ENCODE results near the gene CBR1.
A peak's percentile ranks its signal among the peaks of the same experiment; 100 is the strongest.
"Not testable (repeated sequence)": the region's sequence is repeated elsewhere in the genome, so short reads cannot be mapped to it uniquely, and the experiment has no call there.

Gene CBR1

DNA sequence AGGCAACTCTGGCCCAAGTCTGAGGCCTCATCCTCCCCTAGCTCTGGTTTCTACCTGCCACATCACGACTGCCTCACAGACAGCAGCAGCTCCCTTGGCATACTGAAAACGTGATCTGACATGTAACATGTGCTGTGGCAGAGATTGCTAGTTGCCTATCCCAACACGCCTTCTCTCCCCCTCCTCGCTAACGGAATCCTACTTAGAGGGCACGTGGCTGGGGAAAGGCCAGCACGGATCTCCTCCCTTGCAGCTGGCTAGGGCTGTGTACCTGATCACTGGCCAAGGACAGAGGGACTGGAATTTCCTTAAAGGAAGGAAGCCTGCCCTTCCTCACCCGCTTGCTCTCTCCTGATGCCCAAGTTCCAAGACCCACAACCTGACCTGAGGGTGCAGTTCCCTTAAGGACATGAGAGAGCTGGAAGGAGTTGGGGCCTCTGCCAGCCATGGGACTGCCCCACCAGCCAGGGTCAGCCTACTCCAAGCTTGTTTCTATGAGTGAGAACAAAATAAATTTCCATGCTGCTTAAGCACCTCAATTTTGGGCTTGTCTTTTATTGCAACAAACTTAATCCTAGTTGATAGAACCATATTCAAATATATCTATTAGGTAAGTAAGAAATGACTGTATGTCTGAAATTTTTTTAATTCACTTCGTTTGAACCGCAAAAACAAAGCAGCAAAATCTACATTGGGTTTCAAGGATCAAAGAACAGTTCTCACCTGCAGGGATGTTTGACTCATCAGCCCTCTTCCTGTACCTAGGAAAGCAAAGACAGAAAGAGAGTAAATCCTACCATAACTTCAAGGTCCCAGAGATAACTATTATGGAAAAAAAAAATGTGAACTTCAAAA, 16.7 kb upstream of the CBR1 start:
- DNase-seq = no peak

DNA sequence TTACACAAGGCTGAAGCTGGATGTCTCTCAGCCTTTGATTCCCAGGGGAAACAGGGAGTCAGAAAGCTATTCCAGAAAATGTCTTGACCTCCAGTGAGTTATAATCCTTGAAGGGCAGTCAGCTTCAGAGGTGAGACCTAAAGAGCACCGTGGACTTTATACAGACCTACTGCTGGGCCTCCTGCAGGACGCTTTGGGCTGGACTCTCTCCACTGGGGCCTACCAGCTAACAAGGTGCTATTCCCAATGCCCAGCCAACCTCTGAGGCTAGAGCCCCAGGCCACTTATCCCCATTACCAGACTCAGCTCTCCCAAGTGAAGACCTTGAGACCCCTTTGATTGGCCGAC, 16.1 kb upstream of the CBR1 start:
- no peak for DNase-seq

- no peak for DNase-seq
These were observed 14.3 kb upstream of the CBR1 start for GRCh38 chr21:36055551-36055950.

GRCh38 chr21:36059823-36060158, 10.0 kb upstream of the CBR1 start:
- no peak for DNase-seq

DNA sequence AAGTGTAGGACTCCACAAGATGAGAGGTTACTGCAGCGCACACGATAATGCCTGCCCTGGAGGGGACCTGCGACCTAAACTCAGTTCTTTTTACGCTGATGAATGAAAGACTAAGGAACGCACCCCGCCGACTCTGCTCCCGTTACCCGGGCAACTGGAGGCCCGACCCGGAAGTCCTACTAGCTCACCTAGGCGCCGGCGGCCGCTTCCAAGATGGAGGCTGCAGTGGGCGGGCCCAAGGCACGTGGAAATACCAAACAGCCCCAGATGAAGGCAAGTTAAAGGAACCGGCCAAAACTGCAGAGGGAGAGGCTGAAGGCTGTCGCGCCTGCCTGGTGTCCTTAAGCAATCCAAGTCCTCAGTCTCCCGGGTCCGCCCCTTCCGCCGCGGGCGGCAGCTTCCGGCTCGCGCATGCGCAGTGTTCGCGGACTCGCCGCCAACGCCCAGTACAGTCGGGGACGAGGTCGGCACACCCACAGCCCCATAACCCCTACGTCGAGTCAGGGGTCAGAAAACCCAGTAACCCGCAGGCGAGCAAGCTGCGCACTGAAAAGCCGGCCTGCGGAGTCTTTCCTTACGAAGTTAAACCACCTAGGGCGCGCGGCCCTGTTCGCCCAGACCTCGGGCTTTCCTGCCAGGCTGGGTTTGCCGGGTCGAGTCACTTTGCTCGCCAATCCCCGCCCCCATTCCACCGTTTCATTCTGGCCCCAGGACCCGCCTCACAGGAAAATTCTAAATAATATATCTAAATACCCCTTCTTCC, 9.5 kb upstream of the CBR1 start, which contains the start of gene SETD4:
Gene SETD4, minus strand, starts transcription at position 368 of the 763 bp plus-strand sequence. CDS start 1,638 bp downstream, outside the sequence.
- DNase-seq = peak; percentile 89

DNA sequence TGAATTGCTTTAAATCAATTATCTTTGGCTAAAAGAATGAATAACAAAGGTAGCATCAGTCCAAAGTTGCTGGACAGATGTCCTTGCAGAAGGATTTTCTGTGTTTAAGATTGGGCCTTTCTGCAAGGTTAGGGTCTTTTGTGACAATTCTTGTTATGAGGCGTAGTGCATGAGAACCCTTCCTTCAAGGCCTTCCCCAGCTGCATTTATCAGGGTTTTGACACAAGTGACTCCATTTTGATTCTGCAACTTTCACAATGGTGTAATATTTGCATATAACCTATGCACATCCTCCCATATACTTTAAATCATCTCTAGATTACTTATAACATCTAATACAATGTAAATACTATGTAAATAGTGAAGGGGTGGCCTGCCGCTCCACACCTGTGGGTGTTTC, 8.4 kb upstream of the CBR1 start:
- no peak for DNase-seq

DNA sequence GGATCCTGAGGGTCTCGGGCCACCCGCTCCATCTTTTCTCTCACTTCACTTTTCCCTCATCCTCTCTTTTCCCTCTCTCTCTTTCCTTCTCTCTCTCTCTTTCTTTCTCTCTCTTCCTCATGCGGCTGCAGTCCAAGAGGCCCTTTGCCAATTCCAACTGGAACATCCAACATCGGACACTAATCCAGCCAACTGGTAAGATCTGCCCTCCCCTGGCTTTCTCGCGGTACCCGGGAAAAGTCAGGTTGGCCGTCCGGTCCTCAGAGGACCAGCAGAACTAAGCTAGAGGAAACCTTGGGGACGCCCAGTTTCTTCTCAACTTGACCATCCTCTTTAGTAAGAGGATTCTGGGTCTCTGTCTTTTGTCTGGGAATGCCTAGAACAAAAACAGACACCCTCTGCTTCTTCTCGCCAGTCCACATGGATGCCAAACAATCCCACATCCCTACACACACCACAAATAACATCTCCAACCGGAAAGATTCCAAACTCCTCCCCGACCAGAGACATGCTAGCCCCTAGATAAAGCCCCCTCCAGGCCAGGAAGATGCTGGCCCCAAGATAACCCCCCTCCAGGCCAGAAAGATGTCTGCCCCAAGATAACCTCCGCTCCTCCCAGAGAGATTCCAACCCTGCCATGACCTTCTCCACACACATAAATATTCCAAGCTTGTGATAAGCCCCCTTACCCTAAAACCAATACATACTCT, 6.3 kb upstream of the CBR1 start:
- no peak for DNase-seq

GRCh38 chr21:36064085-36064460, 5.8 kb upstream of the CBR1 start:
- no peak for DNase-seq

- DNase-seq = no peak
These were observed 4.3 kb upstream of the CBR1 start for GRCh38 chr21:36065497-36066036.

- DNase-seq = no peak
These were observed 951 bp upstream of the CBR1 start for GRCh38 chr21:36068748-36069398.

- DNase-seq = no peak
These were observed 1.2 kb downstream of the CBR1 start for GRCh38 chr21:36070999-36071398.

DNA sequence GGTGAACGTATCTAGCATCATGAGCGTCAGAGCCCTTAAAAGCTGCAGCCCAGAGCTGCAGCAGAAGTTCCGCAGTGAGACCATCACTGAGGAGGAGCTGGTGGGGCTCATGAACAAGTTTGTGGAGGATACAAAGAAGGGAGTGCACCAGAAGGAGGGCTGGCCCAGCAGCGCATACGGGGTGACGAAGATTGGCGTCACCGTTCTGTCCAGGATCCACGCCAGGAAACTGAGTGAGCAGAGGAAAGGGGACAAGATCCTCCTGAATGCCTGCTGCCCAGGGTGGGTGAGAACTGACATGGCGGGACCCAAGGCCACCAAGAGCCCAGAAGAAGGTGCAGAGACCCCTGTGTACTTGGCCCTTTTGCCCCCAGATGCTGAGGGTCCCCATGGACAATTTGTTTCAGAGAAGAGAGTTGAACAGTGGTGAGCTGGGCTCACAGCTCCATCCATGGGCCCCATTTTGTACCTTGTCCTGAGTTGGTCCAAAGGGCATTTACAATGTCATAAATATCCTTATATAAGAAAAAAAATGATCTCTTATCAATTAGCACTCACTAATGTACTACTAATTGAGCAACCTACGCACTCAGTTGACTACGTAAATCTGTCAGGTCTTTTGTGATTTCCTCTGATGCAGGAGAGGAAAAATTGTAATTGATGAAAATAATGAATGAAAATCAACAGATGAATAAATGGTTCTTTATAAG, 2.8 kb downstream of the CBR1 start:
- DNase-seq = no peak

GRCh38 chr21:36073181-36073580, 3.4 kb downstream of the CBR1 start:
- DNase-seq = no peak

GRCh38 chr21:36073911-36074310, 4.1 kb downstream of the CBR1 start:
- DNase-seq = not testable (repeated sequence)

GRCh38 chr21:36075171-36075570, 5.3 kb downstream of the CBR1 start:
- no peak for DNase-seq

- DNase-seq = no peak
These were observed 6.1 kb downstream of the CBR1 start for GRCh38 chr21:36075953-36076352.

DNA sequence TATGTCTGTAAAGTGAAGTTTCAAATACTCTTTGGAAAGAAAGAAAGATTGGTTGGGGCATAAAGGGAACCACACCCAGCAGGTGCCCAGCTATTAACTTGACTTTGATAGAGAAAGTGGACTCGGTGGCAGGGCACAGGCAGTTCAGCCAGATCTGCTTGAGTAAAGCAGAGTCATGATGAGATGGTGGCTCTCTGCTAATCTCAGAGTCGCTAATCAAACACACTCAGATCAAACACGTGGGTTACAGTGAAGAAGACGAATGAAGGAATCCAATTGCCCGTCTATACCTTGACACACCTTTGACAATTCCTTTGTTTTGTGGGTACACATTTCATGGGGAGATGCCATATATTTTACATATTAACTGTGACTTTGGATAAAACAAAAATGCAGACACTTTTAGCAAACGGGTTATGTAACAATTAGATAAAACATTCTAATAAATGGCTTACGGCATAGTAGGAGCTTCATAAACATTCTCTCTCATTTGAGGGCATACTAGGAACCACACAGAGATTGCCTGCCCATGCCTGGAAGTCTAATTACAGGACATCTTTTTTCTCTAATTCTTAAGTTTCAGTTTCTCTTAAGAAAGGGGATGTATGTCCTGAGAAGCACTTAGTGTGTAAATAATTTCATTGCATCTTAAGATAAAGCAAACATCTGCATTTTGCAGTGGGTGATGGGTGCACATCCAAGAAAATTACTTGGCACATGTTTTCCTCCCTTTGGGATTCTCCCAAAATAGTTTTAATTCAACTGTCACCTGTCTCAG, 7.2 kb downstream of the CBR1 start:
- no peak for DNase-seq

- no peak for DNase-seq
These were observed 7.9 kb downstream of the CBR1 start for GRCh38 chr21:36077758-36078157.

DNA sequence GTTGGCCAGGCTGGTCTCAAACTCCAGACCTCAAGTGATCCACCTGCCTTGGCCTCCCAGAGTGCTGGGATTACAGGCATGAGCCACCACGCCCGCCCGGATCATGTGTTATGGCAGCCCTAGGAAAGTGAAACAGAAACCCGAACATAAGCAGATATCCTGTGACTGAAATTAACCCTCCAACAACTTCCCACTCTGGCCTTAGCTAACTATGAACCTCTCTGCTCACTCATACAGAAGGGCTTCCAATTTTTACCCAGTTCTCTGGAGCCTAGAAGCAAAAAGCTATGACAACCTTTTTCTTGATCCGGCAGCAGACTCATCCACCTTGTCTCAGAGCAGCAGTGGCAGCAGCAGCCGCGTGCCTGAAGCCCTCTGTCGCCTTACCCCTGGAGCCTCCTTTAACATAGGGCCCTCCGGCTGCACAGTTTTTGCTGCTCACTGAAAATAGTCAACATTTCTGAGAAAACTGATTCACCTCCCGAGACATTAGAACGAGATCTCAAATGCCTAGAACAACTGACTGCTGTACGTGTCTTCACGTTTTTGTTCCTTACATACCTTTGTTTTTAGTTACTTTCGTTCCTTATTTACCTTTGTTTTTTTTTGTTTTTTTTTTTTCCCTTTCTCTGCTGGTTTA, 9.3 kb downstream of the CBR1 start:
- DNase-seq = peak; percentile 2

- no peak for DNase-seq
These were observed 9.8 kb downstream of the CBR1 start for GRCh38 chr21:36079671-36080070.

DNA sequence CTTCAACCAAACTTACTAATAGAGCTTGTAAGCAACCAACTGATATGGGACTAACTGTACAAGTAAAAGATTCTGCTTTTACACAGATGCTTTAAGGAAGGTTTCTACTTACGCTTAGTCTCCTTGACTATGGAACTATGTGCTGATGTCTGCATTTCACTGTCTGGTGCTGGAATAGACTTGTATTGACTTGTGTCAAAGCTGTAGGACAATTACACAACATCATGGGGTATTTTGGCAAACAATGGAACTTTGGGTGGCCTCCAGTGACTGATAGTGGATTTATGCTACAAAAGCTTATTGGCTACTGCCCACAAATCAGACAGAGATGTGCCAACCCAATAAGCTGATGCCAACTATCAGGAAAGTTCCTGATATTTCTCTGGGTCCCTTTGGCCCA, 10.6 kb downstream of the CBR1 start:
- DNase-seq = no peak
